Endodermal cell (in vitro differentiated cells): Measurements from ENCODE around the gene LRFN2. TPM values are rescaled to one million over a fixed set of nuclear protein-coding genes. Genes with fewer than 3 reads are reported as not detected.
A peak's percentile ranks its signal among the peaks of the same experiment; 100 is the strongest.

Source experiments
- DNase-seq: peaks from one replicate; pipeline ENCODE4 v3.0.0-alpha.2; 2017
- H3K27ac ChIP-seq: 2 replicates; pipeline ENCODE4 v1.5.1; 2013; ENCODE audit warnings: mild to moderate bottlenecking, low read depth, low read length, moderate library complexity
- H3K27me3 ChIP-seq: 2 replicates; pipeline ENCODE4 v1.6.1; 2013; ENCODE audit warnings: mild to moderate bottlenecking, low read length, moderate library complexity; ENCODE audit not compliant: insufficient read depth, control insufficient read depth, poor library complexity, severe bottlenecking
- H3K36me3 ChIP-seq: 2 replicates; pipeline ENCODE4 v1.7.0; 2013; ENCODE audit warnings: mild to moderate bottlenecking, low read length, moderate library complexity; ENCODE audit not compliant: control insufficient read depth, insufficient read depth
- H3K4me1 ChIP-seq: one replicate; pipeline ENCODE4 v1.7.0; 2013; ENCODE audit warnings: low read length; ENCODE audit not compliant: control insufficient read depth, insufficient read depth
- H3K4me3 ChIP-seq: 2 replicates; pipeline ENCODE4 v1.5.1; 2013; ENCODE audit warnings: mild to moderate bottlenecking, low read length, moderate library complexity
- H3K9ac ChIP-seq: 2 replicates; pipeline ENCODE4 v1.6.1; 2013; ENCODE audit warnings: mild to moderate bottlenecking, low read length, moderate library complexity; ENCODE audit not compliant: poor library complexity, severe bottlenecking; ENCODE audit errors: extremely low read depth
- H3K9me3 ChIP-seq: 2 replicates; pipeline ENCODE4 v1.6.1; 2013; ENCODE audit warnings: mild to moderate bottlenecking, low read length, moderate library complexity; ENCODE audit not compliant: control insufficient read depth
- H3K27ac Mint-ChIP-seq: 2 replicates; pipeline ENCODE4 v1.8.0; 2020; ENCODE audit warnings: mixed read lengths
- H3K27me3 Mint-ChIP-seq: 2 replicates; pipeline ENCODE4 v1.8.0; 2021; ENCODE audit warnings: mild to moderate bottlenecking, mixed read lengths; ENCODE audit not compliant: insufficient read depth
- H3K36me3 Mint-ChIP-seq: 2 replicates; pipeline ENCODE4 v1.8.0; 2020; ENCODE audit warnings: low read depth, mixed read lengths
- H3K4me1 Mint-ChIP-seq: 2 replicates; pipeline ENCODE4 v1.8.0; 2020; ENCODE audit warnings: mixed read lengths
- H3K4me3 Mint-ChIP-seq: 2 replicates; pipeline ENCODE4 v1.8.0; 2020; ENCODE audit warnings: mild to moderate bottlenecking, moderate library complexity, mixed read lengths
- H3K9me3 Mint-ChIP-seq: 2 replicates; pipeline ENCODE4 v1.8.0; 2020; ENCODE audit warnings: mild to moderate bottlenecking, mixed read lengths
- CTCF ChIP-seq: fragments of 200-600 bp; sonication (generic); conservative IDR thresholded peaks from 2 replicates; pipeline ENCODE4 v1.5.0; 2021; ENCODE audit warnings: antibody characterized with exemption, mild to moderate bottlenecking
- WGBS, 2 experiments: methylation state at CpG; one replicate each; pipeline versions ENCODE4 v1.1.5 to v1.1.7; 2013; ENCODE audit warnings: missing lambda C conversion rate in 2 of 2, mixed read lengths in 1 of 2; ENCODE audit not compliant: insufficient coverage in 1 of 2, insufficient read length in 1 of 2; 5-methylcytosine and 5-hydroxymethylcytosine counted together
- total RNA-seq, 2 donors: library from RNA; stranded (reverse); fragmentation: NEBNext Ultra II Directional in 1 of 2; extraction: Animal tissue kit (Norgen Biotek cat#: 25700) in 1 of 2; gene quantifications; 2 replicates in 1 of 2; 3 replicates in 1 of 2; pipeline ENCODE4 v1.2.1, GENCODE V29; 2021

LRFN2 gene
- total RNA-seq, 2 donors from 2014 or later, result 0.15 TPM; not detected in 1

- H3K4me3 ChIP-seq, result no peak overlapping the region
- H3K9me3 ChIP-seq, result no peaks in the 10 kb centered on the region
- no peaks in the 10 kb centered on the region for H3K36me3 ChIP-seq
- H3K27ac ChIP-seq, result no peak overlapping the region
- no peaks in the 10 kb centered on the region for H3K27me3 ChIP-seq
- no peak overlapping the region for H3K4me3 Mint-ChIP-seq
- no peak overlapping the region for H3K9ac ChIP-seq
- no peaks in the 10 kb centered on the region for H3K4me1 Mint-ChIP-seq
- no peak for TF ChIP-seq CTCF
- no peak overlapping the region for H3K27ac Mint-ChIP-seq
- no peak for DNase-seq
- H3K27me3 Mint-ChIP-seq, result no peaks in the 10 kb centered on the region
- no peaks in the 10 kb centered on the region for H3K4me1 ChIP-seq
- H3K36me3 Mint-ChIP-seq, result no peaks in the 10 kb centered on the region
- no peaks in the 10 kb centered on the region for H3K9me3 Mint-ChIP-seq
These were observed 186.4 kb downstream of the LRFN2 start for GRCh38 chr6:40400738-40401137.

DNA sequence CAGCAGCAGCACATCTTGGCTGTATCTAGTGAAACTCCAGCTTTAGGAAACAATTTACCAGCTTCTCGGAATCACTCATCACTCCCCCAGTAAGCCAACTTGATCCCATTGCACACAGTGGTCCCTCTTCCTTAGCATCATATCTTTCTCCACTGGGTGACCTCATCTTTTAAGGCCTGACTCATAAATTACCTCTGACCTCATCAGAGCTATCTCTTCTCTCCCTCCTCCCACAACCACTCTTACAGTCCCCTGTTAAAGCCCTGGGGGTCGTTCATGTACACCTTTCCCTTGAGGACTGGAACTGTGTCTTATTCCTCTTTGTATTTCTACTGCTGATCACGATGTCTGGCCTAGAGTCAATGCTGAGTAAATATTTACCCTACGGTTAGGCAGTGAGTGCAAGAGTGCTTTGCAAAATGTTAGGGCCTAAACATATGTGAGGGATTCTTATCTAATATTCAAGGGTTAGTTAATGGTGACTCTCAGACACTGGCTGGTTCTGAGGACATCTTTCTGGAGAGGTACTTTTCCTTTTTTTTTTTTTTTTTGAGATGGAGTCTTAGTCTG, 187.2 kb downstream of the LRFN2 start:
- H3K4me1 ChIP-seq, result no peaks in the 10 kb centered on the region
- Mint-ChIP-seq H3K4me3 (no peak overlapping the region), H3K27ac (no peak overlapping the region), H3K27me3 (no peaks in the 10 kb centered on the region), H3K36me3 (no peaks in the 10 kb centered on the region), H3K9me3 (no peaks in the 10 kb centered on the region), H3K4me1 (no peaks in the 10 kb centered on the region)
- no peaks in the 10 kb centered on the region for H3K9me3 ChIP-seq
- H3K36me3 ChIP-seq, result no peaks in the 10 kb centered on the region
- H3K9ac ChIP-seq, result no peak overlapping the region
- H3K27ac ChIP-seq, result no peak overlapping the region
- no peaks in the 10 kb centered on the region for H3K27me3 ChIP-seq
- H3K4me3 ChIP-seq, result no peak overlapping the region
- no peak for DNase-seq
- TF ChIP-seq CTCF, result no peak
- 87 to 98% methylated on average over 4 of the region's 4 CpGs for WGBS, 2 experiments

GRCh38 chr6:40398810-40399477, 188.2 kb downstream of the LRFN2 start:
- no peak overlapping the region for H3K9ac ChIP-seq
- H3K4me1 ChIP-seq, result no peaks in the 10 kb centered on the region
- H3K27ac ChIP-seq, result no peak overlapping the region
- H3K4me3 Mint-ChIP-seq, result no peak overlapping the region
- no peak overlapping the region for H3K27ac Mint-ChIP-seq
- no peaks in the 10 kb centered on the region for H3K9me3 Mint-ChIP-seq
- no peak overlapping the region for H3K4me3 ChIP-seq
- no peaks in the 10 kb centered on the region for H3K27me3 Mint-ChIP-seq
- no peaks in the 10 kb centered on the region for H3K36me3 ChIP-seq
- no peak for TF ChIP-seq CTCF
- 80 to 87% methylated on average over 2 to 6 of the region's 6 CpGs for WGBS, 2 experiments
- H3K9me3 ChIP-seq, result no peaks in the 10 kb centered on the region
- peak; percentile 84 for DNase-seq
- H3K4me1 Mint-ChIP-seq, result no peaks in the 10 kb centered on the region
- no peaks in the 10 kb centered on the region for H3K36me3 Mint-ChIP-seq
- no peaks in the 10 kb centered on the region for H3K27me3 ChIP-seq
